ENCODE results near the gene PODXL2. TPM values are rescaled to one million over a fixed set of nuclear protein-coding genes. Genes with fewer than 3 reads are reported as not detected.

The PODXL2 gene
- total and polyA plus RNA-seq, 12 donors, result 11.9 to 52.4 (median 23.8) TPM

DNA sequence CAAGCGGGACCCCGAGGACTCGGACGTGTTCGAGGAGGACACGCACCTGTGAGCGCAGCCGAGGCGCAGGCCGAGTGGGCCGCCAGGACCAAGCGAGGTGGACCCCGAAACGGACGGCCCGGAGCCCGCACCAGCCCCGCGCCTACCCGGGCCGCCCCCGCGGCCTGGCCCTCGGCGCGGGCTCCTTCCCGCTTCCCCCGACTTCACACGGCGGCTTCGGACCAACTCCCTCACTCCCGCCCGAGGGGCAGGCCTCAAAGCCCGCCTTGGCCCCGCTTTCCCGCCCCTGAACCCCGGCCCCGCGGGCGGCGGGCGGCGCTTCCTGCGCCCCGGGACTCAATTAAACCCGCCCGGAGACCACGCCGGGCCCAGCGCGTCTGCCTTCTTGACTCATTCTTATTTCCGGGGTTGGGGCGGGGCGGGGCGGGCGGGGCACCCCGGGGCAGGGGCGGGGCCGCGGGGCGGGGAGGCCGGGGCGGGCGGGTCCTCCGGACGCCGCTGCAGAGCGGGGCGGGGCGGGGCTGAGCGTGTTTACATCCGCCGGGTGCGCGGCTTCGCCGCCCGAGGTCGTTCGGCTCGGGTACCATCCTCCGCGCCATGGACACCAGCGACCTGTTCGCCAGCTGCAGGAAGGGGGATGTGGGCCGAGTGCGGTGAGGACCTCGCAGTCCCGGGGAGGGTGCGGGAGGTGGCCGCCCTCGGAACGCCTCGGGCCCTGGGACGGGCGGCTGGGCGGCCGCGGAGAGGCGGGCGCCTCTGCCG, 43.6 kb downstream of the PODXL2 start, which contains the start of gene ABTB1:
Gene ABTB1 (plus strand): TSS at position 524 of the 762 bp plus-strand sequence. CDS start 74 bp downstream, at position 598.
- Histone ChIP-seq H3K4me3 (peak within 1 kb of the TSS; percentile 33 to 99 (median 88)), H3K4me1 (replicated peaks in 1 of 2) (peaks cover 17 to 20% of the 10 kb centered on the region in 2 donors), H3K27ac (peak within 1 kb of the TSS in 4 of 5 donors; percentile 75 to 94 (median 88)), H3K36me3 (replicated peaks in 1 of 2) (peaks cover 0 to 9% of the 10 kb centered on the region in 2 donors), H3K27me3 (no peaks in the 10 kb centered on the region), H3K9me3 (replicated peaks in 1 of 3) (no peaks in the 10 kb centered on the region)
- TF ChIP-seq POLR2A (IDR thresholded peaks at IDR 0.05), result peak; percentile 47 to 82
- TF ChIP-seq, protein P1, sequence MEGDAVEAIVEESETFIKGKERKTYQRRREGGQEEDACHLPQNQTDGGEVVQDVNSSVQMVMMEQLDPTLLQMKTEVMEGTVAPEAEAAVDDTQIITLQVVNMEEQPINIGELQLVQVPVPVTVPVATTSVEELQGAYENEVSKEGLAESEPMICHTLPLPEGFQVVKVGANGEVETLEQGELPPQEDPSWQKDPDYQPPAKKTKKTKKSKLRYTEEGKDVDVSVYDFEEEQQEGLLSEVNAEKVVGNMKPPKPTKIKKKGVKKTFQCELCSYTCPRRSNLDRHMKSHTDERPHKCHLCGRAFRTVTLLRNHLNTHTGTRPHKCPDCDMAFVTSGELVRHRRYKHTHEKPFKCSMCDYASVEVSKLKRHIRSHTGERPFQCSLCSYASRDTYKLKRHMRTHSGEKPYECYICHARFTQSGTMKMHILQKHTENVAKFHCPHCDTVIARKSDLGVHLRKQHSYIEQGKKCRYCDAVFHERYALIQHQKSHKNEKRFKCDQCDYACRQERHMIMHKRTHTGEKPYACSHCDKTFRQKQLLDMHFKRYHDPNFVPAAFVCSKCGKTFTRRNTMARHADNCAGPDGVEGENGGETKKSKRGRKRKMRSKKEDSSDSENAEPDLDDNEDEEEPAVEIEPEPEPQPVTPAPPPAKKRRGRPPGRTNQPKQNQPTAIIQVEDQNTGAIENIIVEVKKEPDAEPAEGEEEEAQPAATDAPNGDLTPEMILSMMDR (IDR thresholded peaks at IDR 0.05), result no peak
- 1 to 3% (median 2%) methylated on average over 6 to 102 of the region's 102 CpGs for WGBS, 4 donors
- DNase-seq, result peak; percentile 79 to 90 (median 86)
- intact Hi-C loops (cut with DNase I), result no loop called here

DNA sequence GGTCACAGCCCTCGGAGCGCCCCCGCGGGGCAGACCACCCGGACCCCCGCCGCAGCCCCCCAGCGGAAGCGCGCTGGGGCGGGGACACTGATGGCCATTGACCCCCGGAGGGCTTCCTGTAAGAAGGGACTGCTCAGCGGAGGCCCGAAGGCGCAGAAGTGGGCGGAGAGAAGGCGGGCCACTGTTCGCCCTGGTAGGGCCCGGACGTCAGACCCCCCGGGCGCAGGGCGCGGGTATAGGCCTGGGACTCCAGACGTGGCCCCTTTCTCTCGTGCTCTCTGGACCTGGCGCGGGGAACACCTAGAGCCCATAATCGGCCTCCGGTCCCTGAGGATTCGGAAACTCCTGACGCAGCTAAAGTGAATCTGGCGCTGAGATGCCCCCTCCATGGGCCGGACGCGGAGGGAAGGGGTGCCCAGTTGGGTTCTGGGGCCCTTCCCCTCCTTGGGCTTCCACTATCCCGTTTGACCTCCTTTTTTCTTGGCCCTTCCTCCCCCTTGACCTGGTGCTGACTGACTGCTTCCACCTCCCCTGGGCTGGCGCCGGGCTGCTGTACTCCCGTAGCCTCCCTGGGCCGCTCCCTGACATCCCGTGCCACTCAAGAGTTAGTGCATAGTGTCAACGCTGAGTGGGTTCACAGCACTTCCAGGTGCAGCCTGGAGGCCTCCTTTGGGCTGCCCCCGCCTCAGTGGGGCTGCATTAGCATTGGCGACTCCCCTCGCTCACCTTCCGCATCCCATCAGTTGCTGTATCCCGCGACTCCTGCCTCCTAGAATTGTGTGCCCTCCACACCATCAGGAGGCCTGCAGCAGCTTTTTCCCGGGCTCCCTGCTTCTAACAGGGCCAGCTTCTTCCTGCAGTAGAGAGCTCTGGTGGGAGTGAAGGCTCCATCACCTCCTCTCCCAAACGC, 44.5 kb downstream of the PODXL2 start:
- peaks cover 17 to 20% of the 10 kb centered on the region in 2 donors for H3K4me1 ChIP-seq (replicated peaks in 1 of 2)
- DNase-seq, result peak; percentile 33 to 71 (median 61)
- 17 to 44% (median 21%) methylated on average over 15 to 51 of the region's 51 CpGs for WGBS, 4 donors

DNA sequence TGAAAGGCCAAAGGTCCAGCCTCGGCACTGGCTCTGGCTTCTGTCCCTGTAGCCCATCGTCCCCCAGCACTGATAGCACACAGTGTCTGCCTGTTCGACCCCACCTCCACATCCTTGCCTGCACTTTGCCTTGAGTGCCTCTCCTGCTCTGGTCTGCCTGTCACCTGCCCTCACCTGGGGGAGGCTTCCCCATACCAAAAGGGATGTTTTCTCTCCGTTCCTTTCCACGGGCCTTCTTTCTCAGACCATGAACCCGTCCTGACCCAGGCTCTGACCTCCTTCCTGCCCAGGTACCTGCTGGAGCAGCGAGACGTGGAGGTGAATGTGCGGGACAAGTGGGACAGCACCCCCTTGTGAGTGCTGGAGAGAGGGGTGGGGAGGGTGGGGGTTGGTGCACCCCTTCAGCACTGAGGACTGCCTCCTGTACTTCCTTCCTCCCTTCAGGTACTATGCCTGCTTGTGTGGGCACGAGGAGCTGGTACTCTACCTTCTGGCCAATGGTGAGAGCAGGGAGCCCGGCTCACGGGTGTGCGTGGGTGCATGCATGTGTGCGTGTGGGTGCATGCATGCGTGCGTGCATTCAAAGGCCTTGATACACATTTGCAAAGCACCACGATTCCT, 45.2 kb downstream of the PODXL2 start:
- peak in 5 of 7 donors; percentile 8 to 49 (median 19) for DNase-seq
- H3K36me3 ChIP-seq (replicated peaks in 1 of 2), result peaks cover 0 to 23% of the 10 kb centered on the region in 2 donors
- H3K4me1 ChIP-seq (replicated peaks in 1 of 2), result peaks cover 17 to 20% of the 10 kb centered on the region in 2 donors
- intact Hi-C loops (cut with DNase I), result no loop called here
- no peaks in the 10 kb centered on the region for H3K27me3 ChIP-seq
- TF ChIP-seq, protein P1 (IDR thresholded peaks at IDR 0.05), result no peak
- TF ChIP-seq POLR2A (IDR thresholded peaks at IDR 0.05), result no peak
- H3K27ac ChIP-seq, result peak overlapping the region in 1 of 5 donors; percentile 94
- H3K4me3 ChIP-seq, result no peak overlapping the region
- no peaks in the 10 kb centered on the region for H3K9me3 ChIP-seq (replicated peaks in 1 of 3)
- WGBS, 4 donors, result 79 to 88% (median 87%) methylated on average over 17 of the region's 17 CpGs

More for the DNA sequence above, 44.5 kb downstream of the PODXL2 start:
- TF ChIP-seq, protein P1 (IDR thresholded peaks at IDR 0.05), result no peak
- Histone ChIP-seq H3K27me3 (no peaks in the 10 kb centered on the region), H3K27ac (peak overlapping the region in 3 of 5 donors; percentile 29 to 94 (median 84)), H3K36me3 (replicated peaks in 1 of 2) (peaks cover 0 to 17% of the 10 kb centered on the region in 2 donors), H3K9me3 (replicated peaks in 1 of 3) (no peaks in the 10 kb centered on the region), H3K4me3 (peak overlapping the region; percentile 13 to 99 (median 88))
- intact Hi-C loops (cut with DNase I), result no loop called here

Data from adrenal gland (tissue), 12 donors.